Dendritic cell treated with granulocyte-macrophage colony-stimulating factor and Interleukin-4, amounts not matched to agents 40 ng/mL and 50 ng/mL, for 4 days (primary cell): Measurements from ENCODE around the gene EEA1.
"Not testable (repeated sequence)": the region's sequence is repeated elsewhere in the genome, so short reads cannot be mapped to it uniquely, and the experiment has no call there.

Source experiments
- H3K27ac Mint-ChIP-seq: one replicate; pipeline ENCODE4 v1.8.0; 2022; ENCODE audit warnings: mild to moderate bottlenecking, mixed read lengths
- H3K27me3 Mint-ChIP-seq: one replicate; pipeline ENCODE4 v1.8.0; 2022; ENCODE audit warnings: mild to moderate bottlenecking, mixed read lengths
- H3K36me3 Mint-ChIP-seq: one replicate; pipeline ENCODE4 v1.8.0; 2022; ENCODE audit warnings: low read depth, mixed read lengths
- H3K4me1 Mint-ChIP-seq: one replicate; pipeline ENCODE4 v1.8.0; 2022; ENCODE audit warnings: low read depth, mixed read lengths
- H3K4me3 Mint-ChIP-seq: one replicate; pipeline ENCODE4 v1.8.0; 2022; ENCODE audit warnings: mild to moderate bottlenecking, moderate library complexity, mixed read lengths
- H3K9me3 Mint-ChIP-seq: one replicate; pipeline ENCODE4 v1.8.0; 2022; ENCODE audit warnings: mixed read lengths
- intact Hi-C: fragments of 100-400 bp; cut with micrococcal nuclease; formaldehyde crosslinking; loops from one replicate; pipeline ENCODE4 v1.15.0; 2022

Gene EEA1

GRCh38 chr12:92756898-92757596, 172.0 kb downstream of the EEA1 start:
- H3K27me3 Mint-ChIP-seq, result no peaks in the 10 kb centered on the region
- no peak overlapping the region for H3K27ac Mint-ChIP-seq
- intact Hi-C loops, result no loop called here
- H3K4me3 Mint-ChIP-seq, result no peak overlapping the region
- H3K36me3 Mint-ChIP-seq, result no peaks in the 10 kb centered on the region
- no peaks in the 10 kb centered on the region for H3K9me3 Mint-ChIP-seq
- H3K4me1 Mint-ChIP-seq, result peaks cover 7% of the 10 kb centered on the region

DNA sequence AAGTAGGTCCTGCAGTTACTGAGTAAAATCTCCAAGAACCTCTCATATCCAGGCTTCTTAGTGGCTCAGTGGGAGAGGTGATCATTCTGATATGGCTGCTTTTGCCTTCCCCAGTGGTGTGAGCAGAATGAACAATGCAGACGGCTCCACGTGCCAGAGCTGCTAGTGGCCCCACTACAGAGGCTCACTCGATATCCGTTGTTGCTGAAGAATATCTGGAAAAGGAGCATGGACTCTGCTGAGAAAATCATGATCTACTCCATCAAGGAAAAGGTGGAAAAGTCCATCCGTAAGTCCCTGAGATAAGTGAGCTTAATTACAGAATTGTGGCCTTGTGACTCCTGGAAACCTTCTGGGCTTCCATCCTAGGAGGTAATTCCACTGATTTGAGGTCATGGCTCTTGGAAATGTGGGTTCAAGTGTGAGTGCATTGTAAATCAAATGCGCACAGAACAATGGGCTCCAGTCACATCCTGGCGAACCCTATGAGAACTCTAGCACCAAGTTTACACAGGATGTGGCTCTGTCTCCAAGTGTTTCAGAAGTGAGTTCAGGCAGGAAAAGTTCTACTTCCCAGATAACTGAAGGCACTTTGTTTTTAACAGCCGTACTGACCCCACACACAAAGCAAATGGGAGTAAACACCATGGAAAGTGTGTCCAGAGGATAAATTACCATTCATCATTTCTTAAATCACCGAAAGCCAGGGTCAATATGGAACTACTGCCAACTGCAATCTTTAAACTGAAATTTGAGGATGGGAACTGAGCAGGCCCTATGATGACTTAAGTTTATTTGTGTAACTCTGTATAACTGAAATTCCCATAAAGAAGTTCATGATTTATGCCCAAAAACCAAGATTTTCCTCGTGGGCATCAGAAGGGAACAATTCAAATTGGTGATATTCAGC, 174.9 kb downstream of the EEA1 start:
- no peak overlapping the region for H3K27ac Mint-ChIP-seq
- H3K9me3 Mint-ChIP-seq, result no peaks in the 10 kb centered on the region
- intact Hi-C loops, result no loop called here
- H3K4me1 Mint-ChIP-seq, result no peaks in the 10 kb centered on the region
- H3K4me3 Mint-ChIP-seq, result no peak overlapping the region
- no peaks in the 10 kb centered on the region for H3K27me3 Mint-ChIP-seq
- no peaks in the 10 kb centered on the region for H3K36me3 Mint-ChIP-seq

- H3K4me3 Mint-ChIP-seq, intact Hi-C loops, H3K9me3 Mint-ChIP-seq, H3K36me3 Mint-ChIP-seq, H3K27ac Mint-ChIP-seq, H3K4me1 Mint-ChIP-seq, H3K27me3 Mint-ChIP-seq: not testable (repeated sequence)
These were observed 179.4 kb downstream of the EEA1 start for GRCh38 chr12:92749691-92750090.

DNA sequence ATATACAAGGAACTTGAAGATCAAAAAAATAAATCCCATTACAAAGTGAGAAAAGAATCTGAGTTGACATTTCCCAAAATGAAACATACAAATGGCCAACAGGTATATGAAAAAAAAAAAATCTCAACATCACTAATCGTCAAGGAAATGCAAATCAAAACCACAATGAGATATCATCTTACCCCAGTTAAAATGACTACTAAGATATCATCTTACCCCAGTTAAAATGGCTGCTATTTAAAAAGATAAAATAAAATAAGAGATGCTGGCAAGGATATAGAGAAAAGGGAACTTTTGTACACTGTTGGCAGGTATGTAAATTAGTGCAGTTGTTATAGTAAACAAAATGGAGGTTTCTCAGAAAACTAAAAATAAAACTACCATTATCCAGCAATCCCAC, 181.9 kb downstream of the EEA1 start:
- H3K4me3 Mint-ChIP-seq, result no peak overlapping the region
- H3K9me3 Mint-ChIP-seq, result no peaks in the 10 kb centered on the region
- H3K36me3 Mint-ChIP-seq, result no peaks in the 10 kb centered on the region
- no peaks in the 10 kb centered on the region for H3K27me3 Mint-ChIP-seq
- no peak overlapping the region for H3K27ac Mint-ChIP-seq
- intact Hi-C loops, result no loop called here
- no peaks in the 10 kb centered on the region for H3K4me1 Mint-ChIP-seq

GRCh38 chr12:92745856-92746550, 183.1 kb downstream of the EEA1 start:
- H3K27me3 Mint-ChIP-seq, result no peaks in the 10 kb centered on the region
- H3K27ac Mint-ChIP-seq, result no peak overlapping the region
- intact Hi-C loops, result no loop called here
- H3K4me1 Mint-ChIP-seq, result peaks cover 4% of the 10 kb centered on the region
- no peak overlapping the region for H3K4me3 Mint-ChIP-seq
- no peaks in the 10 kb centered on the region for H3K9me3 Mint-ChIP-seq
- H3K36me3 Mint-ChIP-seq, result no peaks in the 10 kb centered on the region

- Mint-ChIP-seq H3K4me1 (peaks cover 4% of the 10 kb centered on the region), H3K9me3 (no peaks in the 10 kb centered on the region), H3K36me3 (no peaks in the 10 kb centered on the region), H3K27me3 (no peaks in the 10 kb centered on the region), H3K27ac (no peak overlapping the region), H3K4me3 (no peak overlapping the region)
- intact Hi-C loops, result no loop called here
These were observed 186.1 kb downstream of the EEA1 start for GRCh38 chr12:92743026-92743425.

- Mint-ChIP-seq H3K27ac (no peak overlapping the region), H3K4me3 (no peak overlapping the region), H3K4me1 (peaks cover 4% of the 10 kb centered on the region), H3K36me3 (no peaks in the 10 kb centered on the region), H3K9me3 (no peaks in the 10 kb centered on the region), H3K27me3 (no peaks in the 10 kb centered on the region)
- intact Hi-C loops, result no loop called here
These were observed 188.7 kb downstream of the EEA1 start for GRCh38 chr12:92740411-92740810.

DNA sequence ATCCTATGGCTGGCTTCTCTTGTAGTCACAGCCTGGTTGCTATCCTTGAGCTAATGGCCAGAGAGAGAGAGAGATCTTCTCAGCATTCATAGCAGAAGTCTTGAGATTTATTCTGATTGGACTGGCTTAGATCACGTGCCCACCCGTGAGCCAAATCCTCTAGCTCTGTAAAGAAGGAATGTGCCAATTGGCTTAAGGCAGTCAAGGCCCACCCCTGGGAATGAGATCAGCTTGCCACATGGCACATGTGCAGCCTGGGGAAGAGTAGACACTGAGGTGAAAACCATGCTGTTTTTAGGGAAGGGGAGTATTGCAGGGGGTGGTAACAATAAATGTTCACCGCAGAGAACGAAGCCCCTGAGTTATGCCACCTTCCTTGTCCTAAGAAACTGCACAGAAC, 190.0 kb downstream of the EEA1 start:
- Mint-ChIP-seq H3K4me3 (no peak overlapping the region), H3K36me3 (no peaks in the 10 kb centered on the region), H3K9me3 (no peaks in the 10 kb centered on the region), H3K27me3 (no peaks in the 10 kb centered on the region), H3K27ac (no peak overlapping the region), H3K4me1 (peaks cover 13% of the 10 kb centered on the region)
- intact Hi-C loops, result no loop called here

DNA sequence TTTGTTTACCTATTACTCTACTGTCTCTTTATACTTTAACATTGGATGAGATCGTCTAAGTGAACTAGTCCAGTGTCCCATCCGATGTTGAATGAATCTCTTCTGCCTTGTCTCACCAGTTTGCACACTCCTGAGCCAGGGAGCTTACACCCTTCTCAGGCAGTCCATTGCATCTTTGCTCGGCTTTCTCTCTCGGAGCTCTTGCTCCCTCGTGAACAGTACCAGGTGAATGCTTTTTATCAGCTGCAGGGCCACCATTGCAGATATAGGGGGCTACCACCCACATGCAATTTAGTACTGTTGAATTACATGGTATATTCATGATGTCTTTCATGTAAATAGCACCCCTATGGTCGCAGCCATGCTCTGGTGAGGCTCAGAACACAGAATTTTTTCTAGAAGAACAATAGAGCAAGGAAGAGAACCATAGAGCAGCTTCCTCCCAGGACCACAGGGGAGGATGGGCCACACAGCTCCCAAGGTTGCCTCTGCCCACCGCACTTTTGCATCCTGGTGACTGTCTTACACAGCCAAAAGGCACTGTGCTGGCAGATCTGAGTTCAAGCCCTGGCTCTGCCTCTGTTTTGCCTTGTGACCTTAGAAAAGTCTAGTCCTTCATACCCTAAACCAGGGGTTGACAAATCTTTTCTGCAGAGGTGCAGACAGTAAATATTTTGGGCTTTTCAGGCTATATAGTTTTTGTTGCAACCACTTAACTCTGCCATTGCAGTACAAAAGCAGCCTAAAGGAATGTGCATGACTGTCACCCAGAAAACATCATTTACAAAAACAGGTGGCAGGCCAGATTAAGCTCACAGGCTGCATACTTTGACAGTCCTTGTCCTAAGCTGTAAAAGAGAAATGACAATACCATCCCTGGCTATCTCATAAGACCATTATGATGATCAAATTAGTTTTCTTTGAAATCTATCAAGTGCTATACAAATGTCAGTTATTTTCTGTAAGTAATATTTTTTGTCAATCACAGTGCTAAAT, 190.9 kb downstream of the EEA1 start:
- Mint-ChIP-seq H3K4me1 (peaks cover 13% of the 10 kb centered on the region), H3K4me3 (no peak overlapping the region), H3K27ac (no peak overlapping the region), H3K36me3 (no peaks in the 10 kb centered on the region), H3K9me3 (no peaks in the 10 kb centered on the region), H3K27me3 (no peaks in the 10 kb centered on the region)
- intact Hi-C loops, result no loop called here

GRCh38 chr12:92736605-92737004, 192.5 kb downstream of the EEA1 start:
- no peaks in the 10 kb centered on the region for H3K36me3 Mint-ChIP-seq
- H3K27ac Mint-ChIP-seq, result no peak overlapping the region
- peaks cover 11% of the 10 kb centered on the region for H3K4me1 Mint-ChIP-seq
- H3K27me3 Mint-ChIP-seq, result no peaks in the 10 kb centered on the region
- intact Hi-C loops, result no loop called here
- no peaks in the 10 kb centered on the region for H3K9me3 Mint-ChIP-seq
- H3K4me3 Mint-ChIP-seq, result no peak overlapping the region

GRCh38 chr12:92735131-92735721, 193.9 kb downstream of the EEA1 start:
- no peak overlapping the region for H3K27ac Mint-ChIP-seq
- no peaks in the 10 kb centered on the region for H3K27me3 Mint-ChIP-seq
- H3K4me1 Mint-ChIP-seq, result peaks cover 9% of the 10 kb centered on the region
- H3K4me3 Mint-ChIP-seq, result no peak overlapping the region
- H3K36me3 Mint-ChIP-seq, result no peaks in the 10 kb centered on the region
- intact Hi-C loops, result no loop called here
- no peaks in the 10 kb centered on the region for H3K9me3 Mint-ChIP-seq

GRCh38 chr12:92733661-92734060, 195.4 kb downstream of the EEA1 start:
- Mint-ChIP-seq H3K27me3 (no peaks in the 10 kb centered on the region), H3K27ac (no peak overlapping the region), H3K4me1 (peaks cover 9% of the 10 kb centered on the region), H3K4me3 (no peak overlapping the region), H3K36me3 (no peaks in the 10 kb centered on the region), H3K9me3 (no peaks in the 10 kb centered on the region)
- intact Hi-C loops, result no loop called here

DNA sequence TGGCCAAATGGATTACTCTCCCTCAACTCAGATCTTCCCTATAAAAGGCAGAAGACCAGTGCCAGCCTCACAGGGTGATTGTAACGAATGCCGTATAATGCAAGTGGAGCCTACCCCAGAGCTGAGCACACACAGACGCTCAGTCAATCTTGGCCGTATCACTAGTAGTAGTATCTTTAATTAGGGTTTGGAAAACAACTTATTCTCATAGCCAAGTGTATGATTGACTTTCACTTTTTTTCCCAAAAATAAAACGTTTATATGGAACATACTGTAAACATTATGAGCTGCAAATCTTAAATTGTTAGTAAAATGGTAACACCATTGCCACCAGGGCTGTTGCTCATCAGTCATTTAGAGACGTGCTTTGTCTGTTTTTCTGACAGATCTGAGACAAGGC, 195.9 kb downstream of the EEA1 start:
- intact Hi-C loops, result no loop called here
- Mint-ChIP-seq H3K4me1 (peaks cover 9% of the 10 kb centered on the region), H3K9me3 (no peaks in the 10 kb centered on the region), H3K27ac (no peak overlapping the region), H3K27me3 (no peaks in the 10 kb centered on the region), H3K36me3 (no peaks in the 10 kb centered on the region), H3K4me3 (no peak overlapping the region)
